ENCODE data around the gene NEK8.

Gene NEK8

DNA sequence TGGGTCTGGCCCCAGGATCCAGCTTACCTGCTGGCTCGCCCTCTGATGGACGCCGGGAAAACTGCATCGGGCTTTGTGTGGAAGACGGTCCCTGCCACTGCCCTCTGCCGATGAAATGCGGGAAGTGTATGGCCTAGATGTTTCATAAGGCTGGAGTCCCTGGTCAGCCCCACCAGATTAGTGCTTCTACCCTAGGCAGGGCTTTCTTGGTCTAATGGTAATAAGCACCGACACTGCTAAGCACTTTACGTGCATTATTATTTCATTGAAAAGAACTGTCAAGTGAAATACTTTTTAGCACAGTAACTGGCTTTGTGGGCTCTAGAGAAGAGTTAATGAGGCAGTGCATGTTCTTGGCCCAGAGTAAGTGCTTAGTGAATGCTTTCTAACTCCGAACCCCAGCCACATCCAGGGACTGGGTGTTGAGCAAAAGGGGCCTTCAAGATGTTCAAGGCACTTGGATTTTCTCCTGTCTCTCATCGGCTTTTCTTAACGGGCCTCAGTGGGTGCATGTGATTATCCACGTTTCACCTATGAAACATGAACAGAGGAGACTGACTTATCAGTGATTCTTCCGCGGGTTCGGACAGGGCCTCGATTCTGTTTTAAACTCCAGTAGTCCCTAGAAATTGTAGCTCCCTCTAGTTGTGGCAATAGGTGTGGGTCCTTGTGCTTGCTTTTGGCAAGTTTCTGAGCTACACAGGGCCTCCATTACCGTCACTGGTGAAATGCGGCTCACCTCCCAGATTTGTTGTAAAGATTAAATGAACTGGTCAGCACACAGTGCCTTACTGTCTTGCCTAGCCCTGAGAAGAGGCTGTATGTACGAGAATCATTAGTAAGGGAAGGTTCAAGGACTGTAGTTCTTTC is 21.8 kb downstream of the NEK8 start:
- Histone ChIP-seq H3K4me3 (ENCODE audit: low read depth in 1 of 5, low read length in 5 of 5) (no peak overlapping the region), H3K4me1 (ENCODE audit: control insufficient read depth in 5 of 5, insufficient read depth in 5 of 5, low read length in 5 of 5) (peaks cover 0 to 24% (median 16%) of the 10 kb centered on the region in 5 donors), H3K9me3 (ENCODE audit: control insufficient read depth in 5 of 5, low read length in 5 of 5) (no peaks in the 10 kb centered on the region), H3K27ac (ENCODE audit: low read depth, low read length) (no peak overlapping the region), H3K36me3 (ENCODE audit: control insufficient read depth in 5 of 5, insufficient read depth in 5 of 5, low read length in 5 of 5) (peaks cover 0 to 20% (median 19%) of the 10 kb centered on the region in 5 donors), H3K27me3 (ENCODE audit: control insufficient read depth in 5 of 5, insufficient read depth in 4 of 5, low read length in 5 of 5) (no peaks in the 10 kb centered on the region), H3K9ac (ENCODE audit: low read length in 5 of 5) (peak overlapping the region in 1 of 5 donors; percentile 9)

DNA sequence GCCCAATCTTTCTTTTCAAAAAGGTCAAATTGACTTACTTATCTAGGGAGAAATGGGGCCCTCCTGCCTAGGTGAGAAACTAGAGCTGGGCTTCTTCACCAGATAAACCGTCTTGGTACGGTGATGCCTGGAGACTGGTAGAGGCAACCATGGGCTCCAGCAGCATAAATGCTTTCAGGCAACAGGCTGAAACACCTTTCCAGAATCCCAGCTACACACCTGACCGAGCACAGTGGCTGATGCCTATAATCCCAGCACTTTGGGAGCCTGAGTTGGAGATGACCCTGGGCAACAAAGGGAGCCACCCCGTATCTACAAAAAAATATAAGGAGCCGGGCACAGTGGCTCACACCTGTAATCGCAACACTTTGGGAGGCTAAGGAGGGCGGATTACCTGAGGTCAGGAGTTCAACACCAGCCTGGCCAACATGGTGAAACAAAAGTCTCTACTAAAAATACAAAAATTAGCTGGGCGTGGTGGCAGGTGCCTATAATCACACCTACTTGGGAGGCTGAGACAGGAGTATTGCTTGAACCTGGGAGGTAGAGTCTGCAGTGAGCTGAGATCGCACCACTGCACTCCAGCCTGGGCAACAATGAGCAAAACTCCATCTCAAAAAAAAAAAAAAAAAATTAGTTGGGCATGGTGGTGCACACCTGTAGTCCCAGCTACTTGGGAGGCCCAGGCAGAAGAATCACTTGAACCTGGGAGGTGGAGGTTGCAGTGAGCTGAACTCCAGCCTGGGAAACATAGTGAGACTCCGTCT is 23.2 kb downstream of the NEK8 start:
- H3K9ac ChIP-seq (ENCODE audit: low read length in 5 of 5) = no peak overlapping the region
- H3K36me3 ChIP-seq (ENCODE audit: control insufficient read depth in 5 of 5, insufficient read depth in 5 of 5, low read length in 5 of 5) = peaks cover 0 to 25% (median 19%) of the 10 kb centered on the region in 5 donors
- no peaks in the 10 kb centered on the region for H3K9me3 ChIP-seq (ENCODE audit: control insufficient read depth in 5 of 5, low read length in 5 of 5)
- no peak overlapping the region for H3K4me3 ChIP-seq (ENCODE audit: low read depth in 1 of 5, low read length in 5 of 5)
- peaks cover 0 to 13% (median 3%) of the 10 kb centered on the region in 5 donors for H3K4me1 ChIP-seq (ENCODE audit: control insufficient read depth in 5 of 5, insufficient read depth in 5 of 5, low read length in 5 of 5)
- H3K27me3 ChIP-seq (ENCODE audit: control insufficient read depth in 5 of 5, insufficient read depth in 4 of 5, low read length in 5 of 5) = no peaks in the 10 kb centered on the region
- no peak overlapping the region for H3K27ac ChIP-seq (ENCODE audit: low read depth, low read length)

DNA sequence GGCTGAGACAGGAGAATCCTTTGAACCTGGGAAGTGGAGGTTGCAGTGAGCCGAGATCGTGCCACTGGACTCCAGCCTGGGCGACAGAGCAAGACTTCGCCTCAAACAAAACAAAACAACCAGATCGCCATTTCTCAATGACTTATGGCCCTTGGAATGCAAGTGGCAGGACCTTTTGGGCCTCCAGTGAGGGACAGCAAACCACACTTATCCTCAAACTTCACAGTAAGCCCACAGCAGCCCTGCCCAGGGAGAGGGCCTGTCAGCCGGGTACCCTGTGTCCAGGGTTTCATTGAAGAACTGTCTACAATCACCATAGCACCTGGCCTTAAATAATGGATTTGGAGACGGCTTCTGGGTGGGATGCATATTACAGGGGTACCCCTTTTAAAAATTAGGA is 26.9 kb downstream of the NEK8 start:
- no peak overlapping the region for H3K9ac ChIP-seq (ENCODE audit: low read length in 5 of 5)
- H3K27me3 ChIP-seq (ENCODE audit: control insufficient read depth in 5 of 5, insufficient read depth in 4 of 5, low read length in 5 of 5) = no peaks in the 10 kb centered on the region
- no peak overlapping the region for H3K27ac ChIP-seq (ENCODE audit: low read depth, low read length)
- no peaks in the 10 kb centered on the region for H3K9me3 ChIP-seq (ENCODE audit: control insufficient read depth in 5 of 5, low read length in 5 of 5)
- peaks cover 0 to 34% (median 24%) of the 10 kb centered on the region in 5 donors for H3K36me3 ChIP-seq (ENCODE audit: control insufficient read depth in 5 of 5, insufficient read depth in 5 of 5, low read length in 5 of 5)
- no peak overlapping the region for H3K4me3 ChIP-seq (ENCODE audit: low read depth in 1 of 5, low read length in 5 of 5)
- H3K4me1 ChIP-seq (ENCODE audit: control insufficient read depth in 5 of 5, insufficient read depth in 5 of 5, low read length in 5 of 5) = peaks cover 0 to 3% (median 0%) of the 10 kb centered on the region in 5 donors

DNA sequence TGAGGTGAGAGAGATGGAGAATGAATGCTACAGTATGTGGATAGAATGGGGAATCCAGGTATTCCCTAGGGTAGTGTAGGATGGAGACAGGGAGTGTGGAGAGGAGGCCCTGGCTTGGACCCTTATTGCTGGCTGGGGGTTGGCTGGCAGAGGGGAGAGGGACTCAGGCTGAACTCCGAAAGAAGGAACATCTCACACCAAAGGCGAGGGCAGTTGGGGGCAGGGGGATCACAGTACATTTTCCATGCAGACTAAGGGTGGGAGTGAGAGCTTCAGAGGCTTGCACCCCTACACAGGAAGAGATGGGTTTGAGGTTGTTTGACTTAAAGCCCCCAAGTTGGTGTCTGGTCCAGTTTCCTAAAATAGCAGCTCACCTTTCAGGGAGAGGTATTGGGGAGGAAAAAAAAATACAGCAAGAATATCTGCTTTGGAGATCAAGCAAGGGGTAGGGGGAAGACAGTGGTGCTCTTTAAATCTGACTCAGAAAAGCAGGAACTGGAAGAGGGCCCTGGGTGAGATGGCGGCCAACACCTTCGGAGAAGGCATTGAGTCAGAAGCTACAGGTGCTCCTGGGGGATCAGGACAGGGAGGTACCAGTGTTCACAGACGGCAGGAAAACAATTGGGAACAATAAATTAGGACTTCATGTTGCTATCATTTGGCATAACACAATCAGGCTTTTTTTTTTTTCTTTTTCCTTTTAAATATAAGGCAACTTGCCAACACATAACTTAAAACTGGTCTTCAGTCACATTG is 27.6 kb downstream of the NEK8 start:
- H3K9ac ChIP-seq (ENCODE audit: low read length in 5 of 5) = no peak overlapping the region
- H3K4me1 ChIP-seq (ENCODE audit: control insufficient read depth in 5 of 5, insufficient read depth in 5 of 5, low read length in 5 of 5) = peaks cover 0 to 11% (median 0%) of the 10 kb centered on the region in 5 donors
- H3K36me3 ChIP-seq (ENCODE audit: control insufficient read depth in 5 of 5, insufficient read depth in 5 of 5, low read length in 5 of 5) = peaks cover 0 to 34% (median 28%) of the 10 kb centered on the region in 5 donors
- H3K4me3 ChIP-seq (ENCODE audit: low read depth in 1 of 5, low read length in 5 of 5) = no peak overlapping the region
- H3K27me3 ChIP-seq (ENCODE audit: control insufficient read depth in 5 of 5, insufficient read depth in 4 of 5, low read length in 5 of 5) = no peaks in the 10 kb centered on the region
- H3K27ac ChIP-seq (ENCODE audit: low read depth, low read length) = no peak overlapping the region
- no peaks in the 10 kb centered on the region for H3K9me3 ChIP-seq (ENCODE audit: control insufficient read depth in 5 of 5, low read length in 5 of 5)

DNA sequence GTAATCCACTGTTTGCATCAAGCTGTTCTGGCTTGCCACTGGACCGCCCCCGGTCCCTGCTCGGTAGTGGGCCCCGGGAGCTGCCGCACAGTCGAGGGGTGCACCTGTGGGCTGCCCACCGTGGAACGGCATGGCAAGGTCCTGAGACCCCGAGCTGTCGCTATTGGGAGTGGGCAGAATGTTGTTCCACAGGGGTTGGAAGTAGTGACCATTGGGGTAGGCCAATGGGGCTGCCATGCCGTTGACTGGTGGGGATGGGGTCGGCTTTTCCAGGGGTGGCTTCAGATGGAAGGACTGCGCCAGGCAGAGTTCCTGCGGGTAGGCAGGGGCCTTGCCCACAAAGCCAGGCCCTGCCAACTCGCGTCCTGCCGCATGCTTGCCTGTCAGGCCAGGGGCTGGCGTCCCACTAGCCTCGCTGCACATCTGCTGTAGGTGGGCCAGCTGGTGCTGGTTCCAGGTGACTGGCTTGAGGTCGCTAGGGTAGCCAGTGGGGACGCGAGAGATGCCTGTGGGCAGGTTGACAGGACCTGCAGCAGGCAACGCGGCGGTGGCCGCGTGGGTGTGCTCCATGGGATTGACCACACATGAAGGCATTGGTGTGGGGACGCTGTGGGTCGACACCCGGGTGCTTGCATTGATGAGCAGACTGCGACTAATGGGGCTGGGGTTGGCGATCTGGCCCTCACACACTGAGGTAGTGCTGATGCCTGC is 30.0 kb downstream of the NEK8 start:
- no peak overlapping the region for H3K9ac ChIP-seq (ENCODE audit: low read length in 5 of 5)
- no peaks in the 10 kb centered on the region for H3K27me3 ChIP-seq (ENCODE audit: control insufficient read depth in 5 of 5, insufficient read depth in 4 of 5, low read length in 5 of 5)
- peaks cover 0 to 34% (median 28%) of the 10 kb centered on the region in 5 donors for H3K36me3 ChIP-seq (ENCODE audit: control insufficient read depth in 5 of 5, insufficient read depth in 5 of 5, low read length in 5 of 5)
- no peaks in the 10 kb centered on the region for H3K9me3 ChIP-seq (ENCODE audit: control insufficient read depth in 5 of 5, low read length in 5 of 5)
- H3K4me1 ChIP-seq (ENCODE audit: control insufficient read depth in 5 of 5, insufficient read depth in 5 of 5, low read length in 5 of 5) = peaks cover 0 to 20% (median under 1%) of the 10 kb centered on the region in 5 donors
- H3K27ac ChIP-seq (ENCODE audit: low read depth, low read length) = no peak overlapping the region
- no peak overlapping the region for H3K4me3 ChIP-seq (ENCODE audit: low read depth in 1 of 5, low read length in 5 of 5)

DNA sequence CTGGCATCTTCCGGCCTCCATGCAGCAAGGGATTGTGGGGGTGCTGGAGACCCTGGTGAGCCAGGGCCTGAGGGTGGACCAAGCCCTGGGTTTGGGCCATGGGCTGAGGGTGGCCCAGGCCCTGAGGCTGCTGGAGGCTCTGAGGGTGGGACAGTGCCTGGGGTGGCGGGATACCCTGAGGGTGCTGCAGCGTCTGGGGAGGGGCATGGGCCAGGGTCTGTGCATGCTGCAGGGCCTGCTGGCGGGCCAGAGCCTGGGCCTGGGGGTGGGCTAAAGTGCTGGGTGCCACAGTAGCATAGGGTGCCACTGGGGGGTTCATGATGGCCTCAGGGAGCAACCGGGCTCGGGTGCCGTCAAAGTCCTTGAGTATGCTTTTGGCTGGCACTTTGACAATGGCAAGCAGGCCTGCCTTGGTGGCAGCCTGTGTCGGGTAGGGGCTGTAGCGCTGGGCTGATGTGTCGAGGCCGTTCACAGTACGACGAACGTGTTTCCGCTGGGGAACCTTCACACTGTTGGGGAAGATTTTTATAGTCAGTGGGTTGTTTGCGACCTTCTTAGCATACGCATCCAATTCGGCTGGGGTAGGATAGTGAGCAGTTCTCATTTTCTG is 30.8 kb downstream of the NEK8 start:
- Histone ChIP-seq H3K4me1 (ENCODE audit: control insufficient read depth in 5 of 5, insufficient read depth in 5 of 5, low read length in 5 of 5) (peaks cover 0 to 20% (median 4%) of the 10 kb centered on the region in 5 donors), H3K9ac (ENCODE audit: low read length in 5 of 5) (no peak overlapping the region), H3K27me3 (ENCODE audit: control insufficient read depth in 5 of 5, insufficient read depth in 4 of 5, low read length in 5 of 5) (no peaks in the 10 kb centered on the region), H3K4me3 (ENCODE audit: low read depth in 1 of 5, low read length in 5 of 5) (no peak overlapping the region), H3K36me3 (ENCODE audit: control insufficient read depth in 5 of 5, insufficient read depth in 5 of 5, low read length in 5 of 5) (peaks cover 0 to 34% (median 28%) of the 10 kb centered on the region in 5 donors), H3K27ac (ENCODE audit: low read depth, low read length) (no peak overlapping the region), H3K9me3 (ENCODE audit: control insufficient read depth in 5 of 5, low read length in 5 of 5) (no peaks in the 10 kb centered on the region)

DNA sequence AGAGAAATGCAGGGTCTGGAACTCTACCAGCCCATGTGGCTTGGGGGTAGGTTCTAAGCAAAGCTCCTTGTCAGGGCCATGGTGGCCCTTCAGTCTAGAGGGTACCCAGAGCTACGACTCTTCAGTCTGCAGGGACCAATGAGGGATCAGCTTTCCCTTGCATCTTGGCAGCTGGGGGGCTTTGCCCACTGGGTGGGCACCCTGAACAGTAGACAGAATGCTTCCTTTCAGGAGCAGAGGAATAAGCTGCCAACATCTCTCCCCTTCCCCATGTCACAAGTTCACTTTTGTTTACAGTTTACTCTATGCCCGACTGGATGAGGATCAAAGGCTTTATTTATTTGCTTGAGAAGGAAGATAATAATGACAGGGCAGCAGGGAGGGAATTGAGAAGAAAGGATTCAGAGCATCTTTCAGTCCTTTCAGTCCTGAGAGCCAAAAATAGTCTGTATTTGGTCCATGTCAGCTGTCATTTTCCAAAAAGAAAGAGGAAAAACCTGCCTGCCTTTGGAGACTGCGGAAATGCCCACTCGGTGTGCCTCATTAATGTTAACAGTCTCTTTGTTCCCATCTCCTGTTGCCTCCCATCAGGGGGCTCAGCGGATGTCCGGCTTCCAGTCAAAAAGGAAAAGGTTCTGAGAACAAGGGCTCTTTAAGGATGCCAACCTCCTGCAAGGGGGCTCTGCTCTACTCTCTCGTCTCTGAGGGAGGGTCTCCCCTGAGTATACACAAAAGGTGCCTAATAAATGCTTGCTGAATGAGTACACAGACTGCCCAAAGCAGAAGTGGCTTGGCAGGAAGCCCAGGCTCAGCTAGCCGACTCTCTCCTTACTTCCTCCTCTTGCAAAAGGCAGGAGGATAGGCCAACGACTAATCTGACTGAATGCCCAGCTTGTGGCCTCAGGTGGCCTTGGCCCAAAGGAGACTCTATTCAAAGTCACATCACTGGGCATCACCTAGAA is 32.3 kb downstream of the NEK8 start:
- Histone ChIP-seq H3K27ac (ENCODE audit: low read depth, low read length) (no peak overlapping the region), H3K9me3 (ENCODE audit: control insufficient read depth in 5 of 5, low read length in 5 of 5) (no peaks in the 10 kb centered on the region), H3K4me3 (ENCODE audit: low read depth in 1 of 5, low read length in 5 of 5) (no peak overlapping the region), H3K36me3 (ENCODE audit: control insufficient read depth in 5 of 5, insufficient read depth in 5 of 5, low read length in 5 of 5) (peaks cover 9 to 44% (median 38%) of the 10 kb centered on the region in 5 donors), H3K27me3 (ENCODE audit: control insufficient read depth in 5 of 5, insufficient read depth in 4 of 5, low read length in 5 of 5) (no peaks in the 10 kb centered on the region), H3K9ac (ENCODE audit: low read length in 5 of 5) (no peak overlapping the region), H3K4me1 (ENCODE audit: control insufficient read depth in 5 of 5, insufficient read depth in 5 of 5, low read length in 5 of 5) (peaks cover 0 to 20% (median 4%) of the 10 kb centered on the region in 5 donors)

DNA sequence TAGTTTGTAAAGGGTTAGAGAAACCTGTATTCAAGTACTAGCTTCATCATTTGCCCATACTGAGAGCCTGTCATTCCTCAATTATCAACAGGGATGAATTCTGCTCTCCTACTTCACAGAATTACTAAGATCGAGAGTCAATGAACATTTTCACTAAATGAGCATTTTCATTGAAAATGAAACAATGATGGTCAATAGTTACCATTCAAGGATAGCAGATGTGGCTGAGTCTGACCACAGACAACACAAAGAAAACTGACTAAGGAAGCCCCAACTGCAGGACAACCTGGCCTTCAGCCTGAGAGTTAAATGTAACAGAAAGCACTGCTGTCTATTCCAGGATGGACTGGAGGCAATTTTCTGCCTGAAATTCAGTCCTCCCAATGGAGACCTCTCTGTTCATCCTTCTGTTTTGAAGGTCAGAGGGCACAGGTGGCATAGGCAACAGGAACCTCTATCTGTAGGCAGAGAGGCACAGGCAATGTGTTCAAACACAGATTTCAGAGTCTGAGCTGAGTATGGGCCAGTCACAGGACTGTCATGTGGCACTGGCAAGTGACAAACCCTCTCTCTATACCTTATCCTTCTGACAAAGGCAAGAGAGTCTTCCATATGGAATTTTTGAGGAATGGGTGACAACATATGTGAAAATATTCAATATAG is 34.7 kb downstream of the NEK8 start:
- Histone ChIP-seq H3K4me1 (ENCODE audit: control insufficient read depth in 5 of 5, insufficient read depth in 5 of 5, low read length in 5 of 5) (peaks cover 0 to 18% (median 4%) of the 10 kb centered on the region in 5 donors), H3K9ac (ENCODE audit: low read length in 5 of 5) (no peak overlapping the region), H3K4me3 (ENCODE audit: low read depth in 1 of 5, low read length in 5 of 5) (no peak overlapping the region), H3K36me3 (ENCODE audit: control insufficient read depth in 5 of 5, insufficient read depth in 5 of 5, low read length in 5 of 5) (peaks cover 10 to 40% (median 37%) of the 10 kb centered on the region in 5 donors), H3K27me3 (ENCODE audit: control insufficient read depth in 5 of 5, insufficient read depth in 4 of 5, low read length in 5 of 5) (no peaks in the 10 kb centered on the region), H3K27ac (ENCODE audit: low read depth, low read length) (no peak overlapping the region), H3K9me3 (ENCODE audit: control insufficient read depth in 5 of 5, low read length in 5 of 5) (no peaks in the 10 kb centered on the region)

Data from subcutaneous abdominal adipose tissue (tissue), 5 donors.